ENCODE data around the gene MED20.

Gene MED20

GRCh38 chr6:41964201-41964887 is 43.4 kb upstream of the MED20 start:
- no peak overlapping the region for H3K4me3 ChIP-seq (ENCODE audit: low read length)
- TF ChIP-seq, protein P1, sequence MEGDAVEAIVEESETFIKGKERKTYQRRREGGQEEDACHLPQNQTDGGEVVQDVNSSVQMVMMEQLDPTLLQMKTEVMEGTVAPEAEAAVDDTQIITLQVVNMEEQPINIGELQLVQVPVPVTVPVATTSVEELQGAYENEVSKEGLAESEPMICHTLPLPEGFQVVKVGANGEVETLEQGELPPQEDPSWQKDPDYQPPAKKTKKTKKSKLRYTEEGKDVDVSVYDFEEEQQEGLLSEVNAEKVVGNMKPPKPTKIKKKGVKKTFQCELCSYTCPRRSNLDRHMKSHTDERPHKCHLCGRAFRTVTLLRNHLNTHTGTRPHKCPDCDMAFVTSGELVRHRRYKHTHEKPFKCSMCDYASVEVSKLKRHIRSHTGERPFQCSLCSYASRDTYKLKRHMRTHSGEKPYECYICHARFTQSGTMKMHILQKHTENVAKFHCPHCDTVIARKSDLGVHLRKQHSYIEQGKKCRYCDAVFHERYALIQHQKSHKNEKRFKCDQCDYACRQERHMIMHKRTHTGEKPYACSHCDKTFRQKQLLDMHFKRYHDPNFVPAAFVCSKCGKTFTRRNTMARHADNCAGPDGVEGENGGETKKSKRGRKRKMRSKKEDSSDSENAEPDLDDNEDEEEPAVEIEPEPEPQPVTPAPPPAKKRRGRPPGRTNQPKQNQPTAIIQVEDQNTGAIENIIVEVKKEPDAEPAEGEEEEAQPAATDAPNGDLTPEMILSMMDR (conservative IDR thresholded peaks at IDR 0.05; ENCODE audit: low read depth, low read length) = no peak
- DNase-seq (ENCODE audit: low read depth) = no peak

DNA sequence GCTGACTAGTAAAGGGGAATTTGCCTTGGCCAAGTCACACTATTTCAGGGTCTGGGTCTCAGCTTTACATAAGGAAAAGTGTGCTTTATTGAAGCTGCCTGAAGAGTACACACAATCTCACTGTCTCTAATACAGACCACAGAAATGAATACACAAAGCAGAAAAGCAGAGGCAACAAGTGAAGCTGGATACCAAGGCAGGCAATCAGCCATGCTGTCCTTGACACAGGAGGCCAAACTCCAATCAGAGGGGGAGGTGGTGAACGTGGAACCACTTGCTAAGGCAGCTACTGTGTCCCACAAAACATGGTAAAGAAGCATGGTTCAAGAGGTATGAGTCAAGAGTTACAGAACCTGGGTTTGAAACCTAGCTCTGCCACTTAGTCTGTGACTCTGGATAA is 42.4 kb upstream of the MED20 start:
- DNase-seq (ENCODE audit: low read depth) = no peak
- TF ChIP-seq, protein P1 (conservative IDR thresholded peaks at IDR 0.05; ENCODE audit: low read depth, low read length) = no peak
- H3K4me3 ChIP-seq (ENCODE audit: low read length) = no peak overlapping the region

DNA sequence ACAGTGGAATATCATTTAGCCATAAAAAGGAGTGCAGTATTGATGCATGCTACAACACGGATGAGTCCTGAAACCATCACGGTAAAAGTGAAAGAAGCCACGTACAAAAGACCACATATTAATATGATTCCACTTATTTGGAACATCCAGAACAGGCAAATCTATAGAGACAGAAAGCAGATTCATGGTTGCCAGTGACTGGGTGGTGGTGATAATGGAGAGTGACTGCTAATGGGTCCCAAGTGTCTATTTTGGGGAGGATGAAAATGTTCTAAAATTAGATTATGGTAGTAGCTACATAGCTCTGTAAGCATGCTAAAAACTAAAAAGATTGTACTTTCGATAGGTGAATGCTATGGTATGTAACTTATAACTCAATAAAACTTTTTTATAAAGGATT is 39.1 kb upstream of the MED20 start:
- TF ChIP-seq, protein P1 (conservative IDR thresholded peaks at IDR 0.05; ENCODE audit: low read depth, low read length) = no peak
- DNase-seq (ENCODE audit: low read depth) = no peak
- H3K4me3 ChIP-seq (ENCODE audit: low read length) = no peak overlapping the region

GRCh38 chr6:41958022-41958856 is 37.3 kb upstream of the MED20 start:
- H3K4me3 ChIP-seq (ENCODE audit: low read length) = no peak overlapping the region
- no peak for DNase-seq (ENCODE audit: low read depth)
- TF ChIP-seq, protein P1 (conservative IDR thresholded peaks at IDR 0.05; ENCODE audit: low read depth, low read length) = no peak

DNA sequence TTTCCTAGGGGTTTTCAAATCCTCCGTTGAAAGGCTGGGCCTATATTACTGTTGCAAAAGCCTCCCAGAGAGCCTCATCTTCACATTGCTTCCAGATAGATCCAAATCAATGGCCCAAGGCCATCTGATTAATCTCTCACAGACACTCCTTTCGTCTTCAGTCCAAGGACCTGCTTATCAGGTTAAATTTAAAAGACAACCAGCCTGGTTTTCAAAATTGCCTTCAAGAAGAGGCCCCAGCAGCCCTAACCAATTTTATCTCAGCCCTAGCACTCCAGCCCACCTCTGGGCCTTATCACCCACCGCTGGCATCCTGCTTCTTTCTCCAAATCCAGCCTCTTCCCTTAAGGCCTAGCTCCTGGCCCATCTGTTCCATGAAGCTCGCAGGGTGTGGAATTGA is 36.2 kb upstream of the MED20 start:
- DNase-seq (ENCODE audit: low read depth) = no peak
- no peak overlapping the region for H3K4me3 ChIP-seq (ENCODE audit: low read length)

DNA sequence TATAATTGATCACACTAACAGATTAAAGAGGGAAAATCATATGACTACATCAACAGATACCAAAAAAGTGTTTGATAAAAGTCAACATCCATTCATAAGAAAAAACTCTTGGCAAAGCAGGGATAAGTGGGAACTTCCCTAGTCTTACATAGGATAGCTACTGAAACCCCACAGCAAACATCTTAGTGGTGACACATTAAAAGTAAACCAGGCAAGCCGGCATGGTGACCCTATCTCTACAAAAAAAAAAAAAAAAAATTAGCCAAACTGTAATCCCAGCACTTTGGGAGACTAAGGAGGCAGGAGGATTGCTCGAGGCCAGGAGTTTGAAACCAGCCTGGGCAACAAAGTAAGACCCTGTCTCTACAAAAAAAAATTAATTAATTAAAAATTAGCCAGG is 34.5 kb upstream of the MED20 start:
- DNase-seq (ENCODE audit: low read depth) = no peak
- H3K4me3 ChIP-seq (ENCODE audit: low read length) = no peak overlapping the region
- TF ChIP-seq, protein P1 (conservative IDR thresholded peaks at IDR 0.05; ENCODE audit: low read depth, low read length) = no peak

More for the DNA sequence above, 36.2 kb upstream of the MED20 start:
- TF ChIP-seq, protein P1 (conservative IDR thresholded peaks at IDR 0.05; ENCODE audit: low read depth, low read length) = no peak

Data from retinal pigment epithelial cell (primary cell).